Skeletal muscle cell (primary cell): Measurements from ENCODE around the gene ZBTB2.
"Not testable (repeated sequence)": the region's sequence is repeated elsewhere in the genome, so short reads cannot be mapped to it uniquely, and the experiment has no call there.

Experiments
- DNase-seq: peaks from one replicate; pipeline ENCODE4 v3.0.0-alpha.2; 2010; ENCODE audit warnings: low read depth
- H3K4me3 ChIP-seq: 2 replicates; pipeline ENCODE4 v1.5.1; 2011; ENCODE audit warnings: low read depth, mild to moderate bottlenecking, control low read depth, low read length, moderate library complexity

Gene ZBTB2

DNA sequence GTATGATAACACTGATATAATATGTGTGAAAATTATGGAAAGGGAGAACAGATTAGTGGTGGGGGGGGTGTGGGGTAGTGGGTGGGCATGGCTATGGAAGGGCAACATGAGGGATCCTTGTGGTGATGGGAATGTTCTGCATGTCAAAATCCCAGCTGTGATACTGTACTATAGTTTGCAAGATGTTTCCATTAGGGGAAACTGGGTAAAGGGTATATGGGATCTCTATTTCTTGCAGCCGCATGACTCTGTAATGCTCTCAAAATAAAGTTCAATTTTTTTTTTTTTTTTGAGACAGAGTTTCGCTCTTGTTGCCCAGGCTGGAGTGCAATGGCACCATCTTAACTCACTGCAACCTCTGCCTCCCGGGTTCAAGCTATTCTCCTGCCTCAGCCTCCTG is 14.3 kb downstream of the ZBTB2 start:
- DNase-seq: no peak

DNA sequence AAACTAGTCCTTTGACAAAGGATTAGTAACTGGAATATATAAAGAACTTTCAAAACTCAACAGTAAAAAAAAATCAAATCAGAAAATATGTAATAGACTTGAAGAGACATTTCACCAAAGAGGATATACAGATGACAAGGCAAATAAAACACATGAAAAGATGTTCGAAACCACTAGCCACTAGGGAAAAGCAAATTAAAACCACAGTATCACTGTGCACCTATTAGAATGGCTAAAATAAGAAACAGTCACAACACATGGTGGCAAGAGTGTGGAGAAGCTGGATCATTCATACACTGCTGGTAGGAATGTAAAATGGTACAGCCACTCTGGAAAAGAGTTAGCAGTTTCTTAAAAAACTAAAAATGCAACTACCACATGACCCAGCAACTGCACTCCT is 14.9 kb downstream of the ZBTB2 start:
- no peak for DNase-seq
- H3K4me3 ChIP-seq: no peak overlapping the region

More for the DNA sequence above, 14.3 kb downstream of the ZBTB2 start:
- H3K4me3 ChIP-seq: no peak overlapping the region

DNA sequence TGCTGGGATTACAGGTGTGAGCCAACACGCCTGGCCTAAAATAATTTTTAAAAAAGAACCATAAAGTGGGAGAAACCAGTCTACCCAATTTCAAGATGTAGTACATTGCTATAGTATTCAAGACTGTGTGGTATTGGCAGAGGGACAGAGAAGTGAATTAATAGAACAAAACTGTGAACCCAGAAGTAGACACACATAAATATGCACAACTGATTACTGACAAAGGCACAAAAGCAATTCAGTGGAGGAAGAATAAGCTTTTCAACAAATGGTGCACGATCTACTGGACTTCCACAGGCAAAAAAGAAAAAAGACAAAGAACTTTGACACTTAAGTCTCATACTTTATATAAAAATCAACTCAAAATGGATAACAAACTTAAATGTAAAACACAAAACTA is 15.5 kb downstream of the ZBTB2 start:
- no peak for DNase-seq
- H3K4me3 ChIP-seq: no peak overlapping the region

DNA sequence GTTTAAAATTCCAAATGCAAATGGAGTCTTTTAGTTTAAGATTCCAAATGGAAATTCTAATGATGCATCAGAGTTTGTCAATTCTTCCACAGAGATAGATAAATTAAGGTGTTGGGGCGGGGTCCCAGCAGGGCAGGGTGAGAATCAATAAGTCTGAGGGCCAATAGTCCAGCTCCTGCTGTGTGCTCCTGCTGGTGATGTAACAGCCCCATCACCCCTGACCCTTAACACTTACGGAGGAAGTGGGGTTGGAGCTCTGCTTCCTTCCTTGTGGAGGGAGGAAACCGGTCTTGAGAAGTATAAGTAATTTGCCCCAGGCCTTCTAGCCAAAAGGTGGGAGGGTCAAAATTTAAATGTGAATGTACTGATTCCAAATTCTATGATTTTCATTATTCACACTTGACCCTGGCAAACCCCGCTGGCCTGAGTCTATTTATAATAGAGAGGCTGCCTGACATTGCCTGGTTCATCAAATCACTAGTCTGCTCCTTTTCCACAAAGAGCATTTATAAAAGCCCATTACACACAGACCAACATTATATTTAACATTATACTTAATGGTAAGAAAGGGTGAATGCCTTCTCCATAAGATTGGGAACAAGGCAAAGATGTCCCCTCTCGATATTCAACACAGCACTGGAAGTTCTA is 17.2 kb downstream of the ZBTB2 start:
- no peak for DNase-seq
- H3K4me3 ChIP-seq: no peak overlapping the region

DNA sequence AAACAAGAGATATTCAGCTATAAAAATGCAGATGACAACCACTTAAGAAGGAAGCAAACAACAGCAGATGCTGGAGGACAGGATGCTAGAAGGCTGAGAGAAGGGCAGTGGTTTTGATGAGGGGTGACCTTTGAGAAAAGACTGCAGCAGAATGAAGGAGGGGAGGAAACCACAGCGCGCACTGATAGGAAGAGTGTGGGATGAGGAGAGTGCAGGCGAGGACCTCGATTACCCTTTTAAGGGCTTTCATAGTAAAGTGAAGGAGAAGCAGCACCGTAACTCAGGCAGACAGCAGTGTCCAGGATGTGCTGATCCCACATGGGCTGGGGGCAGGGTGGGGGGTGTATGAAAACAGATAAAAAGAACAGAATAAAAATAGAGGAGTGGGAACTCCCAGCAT is 19.2 kb downstream of the ZBTB2 start:
- no peak overlapping the region for H3K4me3 ChIP-seq
- DNase-seq: no peak

DNA sequence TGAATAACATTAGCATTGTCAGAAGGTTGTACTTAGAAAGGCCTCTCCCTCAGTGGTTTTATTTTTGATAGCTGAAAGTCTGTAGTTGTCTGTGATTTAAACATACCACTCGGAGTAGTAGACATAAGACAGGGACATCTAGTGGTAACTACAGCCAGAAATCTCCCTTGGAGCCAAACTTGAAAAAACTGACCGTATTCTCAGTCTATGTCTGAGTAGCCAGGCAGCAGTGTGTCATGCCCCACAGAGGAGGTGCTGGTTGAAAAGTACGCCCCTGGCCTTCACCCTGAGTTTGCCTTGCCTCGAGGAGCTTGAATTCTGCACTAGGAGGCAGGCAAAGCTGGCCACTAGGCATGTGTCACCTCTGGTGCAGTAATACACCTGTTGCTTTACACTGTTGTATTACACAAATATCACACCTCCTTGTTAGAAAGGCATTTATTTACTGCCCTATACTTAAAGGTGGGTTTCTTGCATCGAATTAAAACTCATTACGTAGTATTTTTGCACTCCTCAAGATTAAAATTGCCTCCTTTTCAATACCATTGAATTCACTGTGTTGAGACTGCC is 20.8 kb downstream of the ZBTB2 start:
- DNase-seq: no peak
- no peak overlapping the region for H3K4me3 ChIP-seq

GRCh38 chr6:151365233-151365632 is 26.1 kb downstream of the ZBTB2 start:
- no peak for DNase-seq
- no peak overlapping the region for H3K4me3 ChIP-seq

GRCh38 chr6:151359486-151359885 is 31.9 kb downstream of the ZBTB2 start:
- no peak for DNase-seq
- H3K4me3 ChIP-seq: no peak overlapping the region

DNA sequence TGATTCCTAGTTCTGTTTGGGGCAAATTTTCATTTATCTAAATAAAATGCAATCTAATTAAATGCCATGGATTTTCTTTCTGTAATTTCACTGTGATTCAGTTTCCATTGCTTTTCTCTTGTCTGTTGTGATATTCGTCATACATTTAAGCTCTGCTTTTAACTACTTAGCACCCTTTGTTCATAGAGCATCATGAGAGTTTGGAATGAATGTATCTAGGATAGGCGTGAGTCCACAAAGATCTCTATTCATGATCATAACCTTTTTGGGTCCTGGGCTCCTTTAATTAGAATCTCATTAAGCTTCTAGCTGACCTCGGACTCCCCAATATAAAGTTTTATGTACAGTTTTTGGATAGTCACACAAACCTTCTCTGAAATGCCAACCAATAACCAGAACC is 32.9 kb downstream of the ZBTB2 start:
- DNase-seq: no peak
- no peak overlapping the region for H3K4me3 ChIP-seq

- no peak overlapping the region for H3K4me3 ChIP-seq
- DNase-seq: no peak
Measured at GRCh38 chr6:151357758-151358436, 33.5 kb downstream of the ZBTB2 start.

DNA sequence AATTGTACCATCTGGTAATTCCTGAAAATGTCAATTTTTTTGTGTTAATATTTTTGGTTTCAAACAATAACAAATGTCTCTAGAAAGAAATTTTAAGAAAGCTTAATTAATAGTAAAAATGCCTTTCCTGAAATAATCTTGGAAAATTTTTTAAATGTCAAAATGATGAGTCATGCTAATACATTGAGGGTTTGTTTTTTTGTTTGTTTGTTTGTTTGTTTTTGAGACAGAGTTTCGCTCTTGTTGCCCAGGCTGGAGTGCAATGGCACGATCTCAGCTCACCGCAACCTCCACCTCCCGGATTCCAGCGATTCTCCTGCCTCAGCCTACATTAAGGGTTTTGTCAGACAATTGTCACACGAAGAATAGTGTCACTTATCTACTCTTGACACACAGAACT is 34.4 kb downstream of the ZBTB2 start:
- H3K4me3 ChIP-seq, DNase-seq: not testable (repeated sequence)

DNA sequence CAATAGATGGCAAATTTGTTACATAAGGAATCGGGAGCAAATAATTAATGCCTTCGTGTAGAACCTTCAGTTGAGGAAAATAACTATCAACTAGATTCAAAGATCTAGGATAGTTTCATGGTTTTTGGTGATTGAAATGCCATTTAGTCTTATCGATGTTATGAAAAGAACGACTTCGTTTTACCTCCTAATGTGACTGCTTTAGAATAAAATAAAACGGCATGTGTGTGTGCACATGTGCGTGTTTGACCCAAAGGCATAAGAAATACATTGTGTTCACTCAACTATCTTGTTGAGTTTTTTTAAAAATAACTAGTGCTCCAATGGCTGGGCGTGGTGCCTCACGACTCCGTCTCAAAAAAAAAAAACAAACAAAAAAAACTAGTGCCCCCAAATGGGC is 37.6 kb downstream of the ZBTB2 start:
- H3K4me3 ChIP-seq: no peak overlapping the region
- no peak for DNase-seq

DNA sequence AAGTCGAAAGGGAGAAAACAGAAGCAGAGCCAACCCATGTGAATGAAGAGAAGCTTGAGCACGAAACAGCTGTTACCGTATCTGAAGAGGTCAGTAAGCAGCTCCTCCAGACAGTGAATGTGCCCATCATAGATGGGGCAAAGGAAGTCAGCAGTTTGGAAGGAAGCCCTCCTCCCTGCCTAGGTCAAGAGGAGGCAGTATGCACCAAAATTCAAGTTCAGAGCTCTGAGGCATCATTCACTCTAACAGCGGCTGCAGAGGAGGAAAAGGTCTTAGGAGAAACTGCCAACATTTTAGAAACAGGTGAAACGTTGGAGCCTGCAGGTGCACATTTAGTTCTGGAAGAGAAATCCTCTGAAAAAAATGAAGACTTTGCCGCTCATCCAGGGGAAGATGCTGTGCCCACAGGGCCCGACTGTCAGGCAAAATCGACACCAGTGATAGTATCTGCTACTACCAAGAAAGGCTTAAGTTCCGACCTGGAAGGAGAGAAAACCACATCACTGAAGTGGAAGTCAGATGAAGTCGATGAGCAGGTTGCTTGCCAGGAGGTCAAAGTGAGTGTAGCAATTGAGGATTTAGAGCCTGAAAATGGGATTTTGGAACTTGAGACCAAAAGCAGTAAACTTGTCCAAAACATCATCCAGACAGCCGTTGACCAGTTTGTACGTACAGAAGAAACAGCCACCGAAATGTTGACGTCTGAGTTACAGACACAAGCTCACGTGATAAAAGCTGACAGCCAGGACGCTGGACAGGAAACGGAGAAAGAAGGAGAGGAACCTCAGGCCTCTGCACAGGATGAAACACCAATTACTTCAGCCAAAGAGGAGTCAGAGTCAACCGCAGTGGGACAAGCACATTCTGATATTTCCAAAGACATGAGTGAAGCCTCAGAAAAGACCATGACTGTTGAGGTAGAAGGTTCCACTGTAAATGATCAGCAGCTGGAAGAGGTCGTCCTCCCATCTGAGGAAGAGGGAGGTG is 38.7 kb downstream of the ZBTB2 start:
- DNase-seq: no peak
- no peak overlapping the region for H3K4me3 ChIP-seq

DNA sequence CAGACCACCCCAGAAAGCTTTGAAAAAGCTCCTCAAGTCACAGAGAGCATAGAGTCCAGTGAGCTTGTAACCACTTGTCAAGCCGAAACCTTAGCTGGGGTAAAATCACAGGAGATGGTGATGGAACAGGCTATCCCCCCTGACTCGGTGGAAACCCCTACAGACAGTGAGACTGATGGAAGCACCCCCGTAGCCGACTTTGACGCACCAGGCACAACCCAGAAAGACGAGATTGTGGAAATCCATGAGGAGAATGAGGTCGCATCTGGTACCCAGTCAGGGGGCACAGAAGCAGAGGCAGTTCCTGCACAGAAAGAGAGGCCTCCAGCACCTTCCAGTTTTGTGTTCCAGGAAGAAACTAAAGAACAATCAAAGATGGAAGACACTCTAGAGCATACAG is 39.6 kb downstream of the ZBTB2 start:
- no peak overlapping the region for H3K4me3 ChIP-seq
- no peak for DNase-seq

GRCh38 chr6:151351146-151351700 is 40.1 kb downstream of the ZBTB2 start:
- DNase-seq: no peak
- H3K4me3 ChIP-seq: no peak overlapping the region

DNA sequence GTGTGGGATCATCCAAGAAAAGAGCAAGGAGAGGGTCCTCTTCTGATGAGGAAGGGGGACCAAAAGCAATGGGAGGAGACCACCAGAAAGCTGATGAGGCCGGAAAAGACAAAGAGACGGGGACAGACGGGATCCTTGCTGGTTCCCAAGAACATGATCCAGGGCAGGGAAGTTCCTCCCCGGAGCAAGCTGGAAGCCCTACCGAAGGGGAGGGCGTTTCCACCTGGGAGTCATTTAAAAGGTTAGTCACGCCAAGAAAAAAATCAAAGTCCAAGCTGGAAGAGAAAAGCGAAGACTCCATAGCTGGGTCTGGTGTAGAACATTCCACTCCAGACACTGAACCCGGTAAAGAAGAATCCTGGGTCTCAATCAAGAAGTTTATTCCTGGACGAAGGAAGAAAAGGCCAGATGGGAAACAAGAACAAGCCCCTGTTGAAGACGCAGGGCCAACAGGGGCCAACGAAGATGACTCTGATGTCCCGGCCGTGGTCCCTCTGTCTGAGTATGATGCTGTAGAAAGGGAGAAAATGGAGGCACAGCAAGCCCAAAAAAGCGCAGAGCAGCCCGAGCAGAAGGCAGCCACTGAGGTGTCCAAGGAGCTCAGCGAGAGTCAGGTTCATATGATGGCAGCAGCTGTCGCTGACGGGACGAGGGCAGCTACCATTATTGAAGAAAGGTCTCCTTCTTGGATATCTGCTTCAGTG is 40.8 kb downstream of the ZBTB2 start:
- DNase-seq: no peak

DNA sequence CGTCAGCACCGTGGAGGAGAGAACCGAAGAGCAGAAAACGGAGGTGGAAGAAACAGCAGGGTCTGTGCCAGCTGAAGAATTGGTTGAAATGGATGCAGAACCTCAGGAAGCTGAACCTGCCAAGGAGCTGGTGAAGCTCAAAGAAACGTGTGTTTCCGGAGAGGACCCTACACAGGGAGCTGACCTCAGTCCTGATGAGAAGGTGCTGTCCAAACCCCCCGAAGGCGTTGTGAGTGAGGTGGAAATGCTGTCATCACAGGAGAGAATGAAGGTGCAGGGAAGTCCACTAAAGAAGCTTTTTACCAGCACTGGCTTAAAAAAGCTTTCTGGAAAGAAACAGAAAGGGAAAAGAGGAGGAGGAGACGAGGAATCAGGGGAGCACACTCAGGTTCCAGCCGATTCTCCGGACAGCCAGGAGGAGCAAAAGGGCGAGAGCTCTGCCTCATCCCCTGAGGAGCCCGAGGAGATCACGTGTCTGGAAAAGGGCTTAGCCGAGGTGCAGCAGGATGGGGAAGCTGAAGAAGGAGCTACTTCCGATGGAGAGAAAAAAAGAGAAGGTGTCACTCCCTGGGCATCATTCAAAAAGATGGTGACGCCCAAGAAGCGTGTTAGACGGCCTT is 41.6 kb downstream of the ZBTB2 start:
- no peak for DNase-seq
- no peak overlapping the region for H3K4me3 ChIP-seq

More for the DNA sequence above, 40.8 kb downstream of the ZBTB2 start:
- no peak overlapping the region for H3K4me3 ChIP-seq

DNA sequence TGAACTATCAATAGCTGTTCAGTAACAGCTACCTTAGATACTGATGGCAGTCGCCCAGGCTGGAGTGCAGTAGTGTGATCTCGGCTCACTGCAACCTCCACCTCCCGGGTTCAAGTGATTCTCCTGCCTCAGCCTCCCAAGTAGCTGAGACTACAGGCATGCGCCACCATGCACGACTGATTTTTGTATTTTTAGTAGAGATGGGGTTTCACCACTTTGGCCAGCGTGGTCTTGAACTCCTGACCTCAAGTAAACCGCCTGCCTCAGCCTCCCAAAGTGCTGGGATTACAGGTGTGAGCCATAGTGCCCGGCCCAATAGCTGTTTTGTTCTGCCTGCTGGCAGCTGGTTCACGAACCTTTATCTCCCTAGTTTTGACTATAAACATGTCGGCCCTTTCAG is 48.6 kb downstream of the ZBTB2 start:
- H3K4me3 ChIP-seq, DNase-seq: not testable (repeated sequence)
